ENCODE measurements around the gene PAX6.

DNA sequence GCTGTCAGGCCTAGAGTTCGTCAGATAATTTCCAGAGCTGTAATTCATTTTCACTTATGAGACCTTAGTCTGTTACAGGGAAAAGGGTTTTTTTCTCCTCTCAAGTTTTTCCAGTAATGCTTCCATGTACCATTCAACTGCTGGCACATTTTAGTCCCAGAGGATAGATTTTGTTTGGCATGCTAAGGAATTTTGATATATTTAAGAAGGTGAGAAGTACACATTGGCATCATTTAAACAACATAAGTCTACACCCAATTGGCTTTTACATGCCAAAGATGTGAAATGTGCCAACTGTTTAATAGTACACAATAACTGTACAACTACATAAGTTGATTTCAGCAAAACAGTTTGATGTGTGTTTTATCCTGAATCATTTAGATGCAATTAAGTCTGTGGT, 71.0 kb downstream of the PAX6 start:
- TF ChIP-seq POLR2A (IDR thresholded peaks at IDR 0.05; ENCODE audit: low read depth, low read length) (no peak), CTCF (conservative IDR thresholded peaks at IDR 0.05; ENCODE audit: low read depth, low read length) (no peak), RAD21 (IDR thresholded peaks at IDR 0.05; ENCODE audit: low read length) (no peak), CEBPB (IDR thresholded peaks at IDR 0.05; ENCODE audit: low read depth, low read length) (no peak), CHD1 (IDR thresholded peaks at IDR 0.05; ENCODE audit: low read depth, low read length) (no peak), BHLHE40 (IDR thresholded peaks at IDR 0.05; ENCODE audit: low read depth, low read length) (no peak)
- TF ChIP-seq, protein P1, sequence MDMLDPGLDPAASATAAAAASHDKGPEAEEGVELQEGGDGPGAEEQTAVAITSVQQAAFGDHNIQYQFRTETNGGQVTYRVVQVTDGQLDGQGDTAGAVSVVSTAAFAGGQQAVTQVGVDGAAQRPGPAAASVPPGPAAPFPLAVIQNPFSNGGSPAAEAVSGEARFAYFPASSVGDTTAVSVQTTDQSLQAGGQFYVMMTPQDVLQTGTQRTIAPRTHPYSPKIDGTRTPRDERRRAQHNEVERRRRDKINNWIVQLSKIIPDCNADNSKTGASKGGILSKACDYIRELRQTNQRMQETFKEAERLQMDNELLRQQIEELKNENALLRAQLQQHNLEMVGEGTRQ (IDR thresholded peaks at IDR 0.05; ENCODE audit: low read depth, low read length) = no peak

All from IMR-90 (cell line).